ENCODE data around the gene FNDC3B.

DNA sequence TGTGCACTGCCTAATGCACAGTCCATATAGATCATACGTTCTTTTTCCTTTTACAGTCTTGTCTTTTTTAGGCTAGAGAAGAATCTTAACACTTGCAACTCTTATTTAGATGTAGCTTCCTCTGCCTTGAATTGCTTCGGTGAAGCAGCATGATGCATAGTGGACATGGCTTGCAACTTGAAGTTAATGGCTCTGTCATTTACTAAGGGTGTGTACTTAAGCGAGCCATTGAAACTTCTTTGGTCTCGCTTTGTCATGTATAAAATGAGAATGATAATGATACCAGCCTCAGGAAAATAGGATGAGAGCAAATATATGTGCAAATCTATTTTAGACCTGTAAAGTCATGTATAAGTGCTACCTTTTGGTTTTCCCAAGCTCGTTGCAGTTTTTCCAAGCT lies 261.5 kb downstream of the FNDC3B start:
- no peak for TF ChIP-seq POLR2A (IDR thresholded peaks at IDR 0.05)
- TF ChIP-seq, protein P1, sequence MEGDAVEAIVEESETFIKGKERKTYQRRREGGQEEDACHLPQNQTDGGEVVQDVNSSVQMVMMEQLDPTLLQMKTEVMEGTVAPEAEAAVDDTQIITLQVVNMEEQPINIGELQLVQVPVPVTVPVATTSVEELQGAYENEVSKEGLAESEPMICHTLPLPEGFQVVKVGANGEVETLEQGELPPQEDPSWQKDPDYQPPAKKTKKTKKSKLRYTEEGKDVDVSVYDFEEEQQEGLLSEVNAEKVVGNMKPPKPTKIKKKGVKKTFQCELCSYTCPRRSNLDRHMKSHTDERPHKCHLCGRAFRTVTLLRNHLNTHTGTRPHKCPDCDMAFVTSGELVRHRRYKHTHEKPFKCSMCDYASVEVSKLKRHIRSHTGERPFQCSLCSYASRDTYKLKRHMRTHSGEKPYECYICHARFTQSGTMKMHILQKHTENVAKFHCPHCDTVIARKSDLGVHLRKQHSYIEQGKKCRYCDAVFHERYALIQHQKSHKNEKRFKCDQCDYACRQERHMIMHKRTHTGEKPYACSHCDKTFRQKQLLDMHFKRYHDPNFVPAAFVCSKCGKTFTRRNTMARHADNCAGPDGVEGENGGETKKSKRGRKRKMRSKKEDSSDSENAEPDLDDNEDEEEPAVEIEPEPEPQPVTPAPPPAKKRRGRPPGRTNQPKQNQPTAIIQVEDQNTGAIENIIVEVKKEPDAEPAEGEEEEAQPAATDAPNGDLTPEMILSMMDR (IDR thresholded peaks at IDR 0.05) = no peak
